A549 treated with DMSO at 1 μM for 4 hours (cell line): ENCODE measurements around the gene DDR1. TPM values are rescaled to one million over a fixed set of nuclear protein-coding genes. Genes with fewer than 3 reads are reported as not detected.

Source experiments
- total RNA-seq: library from RNA; stranded (reverse); fragments of 200-300 nt; extraction: Qiagen RNA extraction; gene quantifications from 5 replicates; pipeline ENCODE4 v1.2.3, GENCODE V29; 2022; ENCODE audit warnings: low read depth

Gene DDR1
- total RNA-seq, result 47.7 to 53.6 TPM (median 49.4 TPM) in 5 replicates

DNA sequence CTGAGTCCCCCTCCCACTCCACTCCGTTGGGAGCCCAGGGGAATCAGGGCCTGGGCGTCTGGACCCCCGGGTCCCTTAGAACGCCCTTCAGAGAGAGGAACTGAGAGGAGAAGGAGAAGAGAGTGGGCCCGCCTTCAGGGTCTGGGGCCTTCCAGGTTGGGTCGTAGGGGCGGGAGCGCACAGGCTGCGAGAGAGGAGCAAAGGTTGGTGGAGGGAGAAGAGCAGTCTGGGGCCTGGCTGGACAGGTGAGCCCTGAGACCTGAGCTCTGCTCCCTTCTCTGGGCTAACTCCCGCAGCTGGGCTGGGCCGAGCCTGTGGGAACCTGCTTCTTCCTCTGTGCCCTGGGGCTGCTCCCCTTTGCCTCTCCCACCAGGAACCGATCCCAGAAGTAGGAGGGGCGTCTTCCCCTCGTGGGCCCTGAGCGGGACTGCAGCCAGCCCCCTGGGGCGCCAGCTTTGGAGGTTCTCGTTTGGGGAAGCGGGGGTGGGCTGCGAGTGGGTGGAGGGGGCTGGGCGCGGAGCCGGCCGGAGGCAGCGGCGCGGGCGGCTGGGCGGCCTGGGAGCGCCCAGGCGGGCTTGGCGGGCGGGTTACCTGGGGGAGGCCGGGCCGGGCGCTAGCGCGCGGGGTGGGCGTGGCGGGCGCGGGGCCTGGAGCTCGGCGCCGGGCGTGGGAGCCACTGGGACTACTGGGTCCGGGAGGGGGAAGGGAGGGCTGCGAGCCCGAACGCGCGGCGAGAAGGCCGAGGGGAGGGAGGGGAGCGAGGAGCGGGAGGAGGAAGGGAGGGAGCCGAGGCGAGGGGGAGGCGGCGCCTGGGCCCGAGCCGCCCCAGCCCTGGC, at the start of gene DDR1:
Gene DDR1, plus strand, starts transcription at position 835 of the 836 bp plus-strand sequence. CDS start 4,211 bp downstream, outside the sequence.

DNA sequence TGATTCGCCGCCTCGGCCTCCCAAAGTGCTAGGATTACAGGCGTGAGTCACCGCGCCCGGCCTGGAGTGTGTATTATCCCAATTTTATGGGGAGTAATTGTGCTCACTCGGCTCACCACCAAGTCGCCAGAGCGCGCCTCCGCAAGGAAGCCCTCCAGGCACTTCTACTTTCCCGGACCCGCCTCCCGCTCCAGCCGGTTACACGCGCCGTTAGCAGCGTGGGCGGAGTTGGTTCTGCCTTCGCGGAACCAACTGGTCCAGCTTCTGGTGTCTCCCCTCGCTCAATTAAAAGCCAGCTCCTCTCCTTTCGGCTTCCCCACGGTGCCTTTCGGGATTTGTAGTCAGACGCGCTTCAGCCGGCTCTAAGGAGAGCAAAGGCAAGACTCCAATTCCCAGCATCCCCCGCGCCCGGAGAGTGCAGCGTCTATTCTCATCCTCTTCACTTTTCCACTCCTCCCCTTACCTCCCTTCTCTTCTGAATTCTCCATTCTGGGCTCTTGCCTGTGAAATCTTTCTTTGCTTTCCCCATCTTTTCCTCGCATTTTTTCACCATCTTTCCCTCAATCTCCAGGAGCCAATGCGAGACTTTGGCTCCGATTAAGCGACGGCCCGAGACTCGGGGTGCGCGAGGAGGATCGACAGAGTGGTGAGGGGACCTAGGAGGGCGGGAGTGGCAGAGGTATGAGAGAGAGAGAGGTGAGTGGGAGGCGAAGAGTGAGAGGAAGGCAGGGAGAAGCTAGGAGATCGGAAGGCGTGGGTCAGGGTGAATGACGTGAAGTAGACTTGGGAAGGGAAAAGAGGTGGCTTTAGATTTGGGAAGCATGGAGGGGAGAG, 23.7 kb downstream of the DDR1 start, which contains the start of gene GTF2H4:
Gene GTF2H4, plus strand, starts transcription at position 450 of the 834 bp plus-strand sequence.

DNA sequence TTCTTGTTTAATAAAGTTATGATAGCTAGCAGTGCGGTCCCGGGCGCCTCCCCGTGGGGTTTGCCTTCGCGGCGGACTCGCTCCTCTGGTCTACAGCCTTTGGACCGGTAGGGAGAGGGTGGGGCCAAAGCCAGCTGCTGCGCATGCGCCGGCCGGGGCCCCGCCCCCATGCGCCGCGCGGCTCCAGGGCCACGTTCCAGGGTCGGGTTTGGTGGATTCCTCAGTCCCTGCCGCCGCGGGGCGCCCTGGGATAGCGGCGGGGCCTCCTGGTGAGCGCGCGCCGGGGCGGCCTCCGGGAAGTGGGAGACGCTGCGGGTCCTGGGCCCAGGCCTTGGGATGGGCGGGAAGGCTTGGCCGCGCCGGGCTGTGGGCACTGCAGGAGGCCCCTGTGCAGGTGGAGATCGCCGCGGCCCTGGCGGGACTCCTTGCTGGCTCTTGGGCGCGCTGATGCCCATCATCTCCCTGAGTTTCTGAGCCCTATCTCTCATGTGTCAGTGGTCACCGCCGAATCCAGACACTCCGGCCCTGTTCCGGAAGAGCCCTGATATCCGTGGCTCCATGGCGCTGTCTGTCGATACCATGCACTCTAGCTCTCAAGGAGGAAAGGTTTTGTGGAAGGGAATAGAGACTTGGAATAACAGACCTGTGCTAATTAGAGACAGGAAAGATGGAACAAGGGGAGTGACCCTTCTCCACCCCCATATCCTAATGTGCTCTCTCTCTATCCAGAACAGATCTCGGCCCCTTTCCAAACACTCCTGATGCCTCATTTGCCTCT, 29.9 kb downstream of the DDR1 start, which contains the start of gene VARS2:
Gene VARS2, plus strand, starts transcription at position 163 of the 778 bp plus-strand sequence. Its CDS starts 599 bp downstream, at position 762.

DNA sequence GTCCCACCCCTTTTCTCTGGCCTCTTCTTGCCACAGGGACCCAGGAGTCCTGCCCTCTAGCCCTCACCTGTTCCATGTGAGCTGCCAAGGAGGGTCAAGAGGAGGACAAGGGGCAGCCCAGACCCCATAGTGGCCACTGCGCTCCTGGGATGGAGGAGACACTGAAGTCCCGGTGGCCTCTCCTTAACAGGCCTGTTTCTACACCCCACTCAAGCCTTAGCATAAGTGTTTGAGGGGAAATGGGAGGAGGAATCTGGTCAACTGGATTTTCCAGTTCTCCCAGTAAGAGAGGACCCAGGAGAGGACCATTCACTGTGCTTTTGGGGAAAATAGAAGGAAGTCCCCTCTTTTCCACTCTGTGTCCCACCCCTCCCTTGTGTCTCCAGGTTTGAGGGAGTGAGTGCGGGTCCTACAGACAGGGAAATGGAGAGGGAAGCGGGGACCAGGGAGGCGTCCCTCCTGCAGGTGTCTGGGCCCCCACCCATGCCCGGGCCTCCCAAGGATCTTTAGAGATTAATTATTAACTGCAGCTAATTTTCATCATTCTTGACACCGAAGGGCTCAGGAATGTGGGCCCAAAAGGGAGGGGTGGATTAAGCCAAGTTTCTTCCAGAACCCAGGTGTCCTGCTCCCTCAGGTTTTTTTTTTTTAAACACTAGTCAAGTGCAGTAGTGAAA, 47.8 kb downstream of the DDR1 start, which contains the start of gene SFTA2:
Gene SFTA2, minus strand, starts transcription at position 202 of the 677 bp plus-strand sequence. Its CDS starts 74 bp downstream, at position 128.

DNA sequence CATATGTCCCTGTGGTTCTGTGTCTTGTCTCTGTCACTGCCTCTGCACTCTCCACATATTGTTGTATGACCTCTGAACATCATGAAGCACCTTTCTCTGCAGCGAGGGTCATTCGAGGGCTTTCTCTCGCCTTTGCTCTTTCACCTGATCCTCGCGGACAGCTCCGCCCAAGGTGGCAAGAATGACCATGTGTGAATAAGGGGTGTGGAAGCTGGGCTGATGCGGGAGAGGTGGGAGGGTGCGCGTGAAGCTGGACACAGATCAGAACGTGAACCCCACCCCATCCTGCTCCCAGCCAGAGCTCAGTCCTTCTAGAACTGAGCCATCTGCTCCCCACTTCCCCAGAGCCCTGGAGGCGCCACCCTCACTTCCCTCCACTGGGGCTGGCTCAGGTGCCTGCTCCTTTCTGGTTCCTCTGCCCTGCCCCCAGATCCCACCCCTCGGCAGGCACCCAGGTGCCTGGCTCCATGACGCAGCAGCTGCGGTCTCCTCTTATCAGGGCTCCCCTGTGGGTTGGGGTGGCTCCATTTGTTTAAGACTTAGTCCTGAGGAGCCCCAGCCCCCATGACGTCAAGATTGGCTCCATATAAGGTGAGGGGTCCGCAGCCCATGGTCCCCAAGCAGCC, 56.2 kb downstream of the DDR1 start, which contains the start of gene MUCL3:
Gene MUCL3, plus strand, starts transcription at position 613 of the 626 bp plus-strand sequence. CDS start 27 bp downstream, outside the sequence.

Other genes with a start within 250 kb of the DDR1 start
- 9.6 to 14.3 TPM (median 13.5 TPM) in 5 replicates for gene C6orf136, start 237.4 kb upstream of the DDR1 start, total RNA-seq
- 24.8 to 29.7 TPM (median 29.0 TPM) in 5 replicates for gene DHX16, start 211.5 kb upstream of the DDR1 start, total RNA-seq
- 45.9 to 52.5 TPM (median 47.2 TPM) in 5 replicates for gene PPP1R18, start 197.9 kb upstream of the DDR1 start, total RNA-seq
- 24.4 to 30.4 TPM (median 27.2 TPM) in 5 replicates for gene NRM, start 193.5 kb upstream of the DDR1 start, total RNA-seq
- gene MDC1, start 167.2 kb upstream of the DDR1 start, total RNA-seq, result 14.9 to 23.1 TPM (median 18.3 TPM) in 5 replicates
- gene TUBB, start 164.2 kb upstream of the DDR1 start, total RNA-seq, result 879 to 1,021 TPM (median 905 TPM) in 5 replicates
- 81.4 to 94.3 TPM (median 88.8 TPM) in 5 replicates for gene FLOT1, start 141.8 kb upstream of the DDR1 start, total RNA-seq
- 129 to 154 TPM (median 152 TPM) in 5 replicates for gene IER3, start 140.0 kb upstream of the DDR1 start, total RNA-seq
- gene GTF2H4, start 23.7 kb downstream of the DDR1 start, total RNA-seq, result 17.6 to 20.8 TPM (median 18.6 TPM) in 5 replicates
- 10.3 to 14.0 TPM (median 12.2 TPM) in 5 replicates for gene VARS2, start 29.7 kb downstream of the DDR1 start, total RNA-seq
- gene SFTA2, start 47.7 kb downstream of the DDR1 start, total RNA-seq, result not detected in 5 replicates
- gene MUCL3, start 56.5 kb downstream of the DDR1 start, total RNA-seq, result 0.02 to 0.05 TPM (median 0.03 TPM) in 3 of 5 replicates, not detected in the others
- gene MUC21, start 99.2 kb downstream of the DDR1 start, total RNA-seq, result not detected in 5 replicates
- 0.01 to 0.02 TPM (median 0.02 TPM) in 3 of 5 replicates, not detected in the others for gene MUC22, start 126.0 kb downstream of the DDR1 start, total RNA-seq
- not detected in 5 replicates for gene C6orf15, start 228.1 kb downstream of the DDR1 start, total RNA-seq
- gene PSORS1C1, start 230.3 kb downstream of the DDR1 start, total RNA-seq, result 3.1 to 5.8 TPM (median 5.5 TPM) in 5 replicates
- not detected in 5 replicates for gene CDSN, start 235.9 kb downstream of the DDR1 start, total RNA-seq